ENCODE measurements around the gene PCNX1.

- TF ChIP-seq, protein P1, sequence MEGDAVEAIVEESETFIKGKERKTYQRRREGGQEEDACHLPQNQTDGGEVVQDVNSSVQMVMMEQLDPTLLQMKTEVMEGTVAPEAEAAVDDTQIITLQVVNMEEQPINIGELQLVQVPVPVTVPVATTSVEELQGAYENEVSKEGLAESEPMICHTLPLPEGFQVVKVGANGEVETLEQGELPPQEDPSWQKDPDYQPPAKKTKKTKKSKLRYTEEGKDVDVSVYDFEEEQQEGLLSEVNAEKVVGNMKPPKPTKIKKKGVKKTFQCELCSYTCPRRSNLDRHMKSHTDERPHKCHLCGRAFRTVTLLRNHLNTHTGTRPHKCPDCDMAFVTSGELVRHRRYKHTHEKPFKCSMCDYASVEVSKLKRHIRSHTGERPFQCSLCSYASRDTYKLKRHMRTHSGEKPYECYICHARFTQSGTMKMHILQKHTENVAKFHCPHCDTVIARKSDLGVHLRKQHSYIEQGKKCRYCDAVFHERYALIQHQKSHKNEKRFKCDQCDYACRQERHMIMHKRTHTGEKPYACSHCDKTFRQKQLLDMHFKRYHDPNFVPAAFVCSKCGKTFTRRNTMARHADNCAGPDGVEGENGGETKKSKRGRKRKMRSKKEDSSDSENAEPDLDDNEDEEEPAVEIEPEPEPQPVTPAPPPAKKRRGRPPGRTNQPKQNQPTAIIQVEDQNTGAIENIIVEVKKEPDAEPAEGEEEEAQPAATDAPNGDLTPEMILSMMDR (conservative IDR thresholded peaks at IDR 0.05; ENCODE audit: low read depth, low read length), result no peak
- TF ChIP-seq EZH2 (IDR thresholded peaks at IDR 0.05; ENCODE audit: low read length, unreplicated experiment), result no peak
- TF ChIP-seq EZH2phosphoT487 (IDR thresholded peaks at IDR 0.05; ENCODE audit: borderline replicate concordance, low read length), result no peak
Observed at GRCh38 chr14:71163050-71163841, 256.0 kb downstream of the PCNX1 start.
